Measurements from ENCODE around the gene EVI5.
"Not testable (repeated sequence)": the region's sequence is repeated elsewhere in the genome, so short reads cannot be mapped to it uniquely, and the experiment has no call there.

Gene EVI5

DNA sequence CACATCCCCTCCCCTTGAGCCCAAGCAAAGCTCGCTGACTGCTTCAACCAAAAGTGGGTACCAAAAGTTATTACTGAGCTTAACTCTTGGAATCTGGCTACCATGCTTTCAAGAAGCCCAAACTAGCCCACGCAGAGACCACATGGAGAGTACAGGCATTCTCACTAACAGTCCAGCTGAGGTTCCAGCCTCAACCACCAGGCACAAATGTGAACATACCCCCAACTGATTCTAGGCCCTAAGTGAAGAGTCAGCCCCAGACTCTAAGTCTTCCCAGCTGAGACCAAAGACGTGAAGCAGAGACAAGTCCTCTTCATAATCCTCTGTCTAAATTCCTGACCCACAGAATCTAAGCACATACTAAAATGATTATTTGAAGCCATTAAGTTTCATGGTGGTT lies 36.8 kb downstream of the EVI5 start:
- DNase-seq (ENCODE audit: low read depth): no peak

DNA sequence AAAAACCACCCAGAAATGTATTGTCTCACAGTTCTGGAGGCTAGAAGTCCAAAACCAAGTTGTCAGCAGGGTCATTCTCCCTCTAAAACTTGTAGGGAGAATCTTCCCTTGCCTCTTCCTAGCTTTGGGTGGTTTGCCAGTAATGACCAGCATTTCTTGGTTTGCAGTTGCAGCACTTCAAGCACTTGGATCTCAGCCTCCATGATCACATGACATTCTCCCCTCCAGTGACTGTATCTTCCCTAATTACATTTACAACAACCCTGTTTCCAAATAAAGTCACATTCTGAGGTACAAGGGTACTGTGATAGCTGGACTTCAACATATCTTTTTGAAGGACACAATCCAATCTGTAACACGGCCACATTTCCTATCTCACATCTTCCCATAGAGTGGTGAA lies 37.2 kb downstream of the EVI5 start:
- no peak for DNase-seq (ENCODE audit: low read depth)

DNA sequence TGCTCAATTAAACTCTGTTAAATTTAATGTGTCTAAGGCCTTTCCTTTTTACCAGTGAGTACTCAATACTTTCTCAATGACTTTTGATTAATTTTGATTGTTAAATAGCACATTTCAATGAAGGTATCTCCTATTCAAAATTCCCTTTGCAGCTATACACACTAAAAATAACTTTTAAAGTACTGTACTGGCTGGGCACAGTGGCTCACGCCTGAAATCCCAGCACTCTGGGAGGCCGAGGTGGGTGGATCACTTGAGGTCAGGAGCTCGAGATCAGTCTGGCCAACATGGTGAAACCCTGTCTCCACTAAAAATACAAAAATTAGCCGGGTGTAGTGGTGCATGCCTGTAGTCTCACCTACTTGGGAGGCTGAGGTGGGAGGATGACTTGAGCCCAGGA lies 38.7 kb downstream of the EVI5 start:
- not testable (repeated sequence) for DNase-seq (ENCODE audit: low read depth)

DNA sequence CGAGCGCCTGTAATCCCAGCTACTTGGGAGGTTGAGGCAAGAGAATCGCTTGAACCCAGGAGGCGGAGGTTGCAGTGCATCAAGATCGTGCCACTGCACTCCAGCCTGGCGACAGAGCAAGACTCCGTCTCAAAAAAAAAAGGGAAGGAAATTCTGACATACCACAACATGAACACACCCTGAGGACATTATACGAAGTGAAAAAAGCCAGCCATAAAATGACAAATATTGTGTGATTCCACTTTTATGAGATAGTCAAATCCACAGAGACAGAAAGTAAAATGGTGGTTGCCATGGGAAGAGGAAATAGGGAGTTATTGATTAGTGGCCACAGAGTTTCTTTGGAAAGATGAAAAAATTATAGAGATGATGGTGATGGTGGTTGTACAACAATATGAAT lies 41.7 kb downstream of the EVI5 start:
- DNase-seq (ENCODE audit: low read depth): no peak

DNA sequence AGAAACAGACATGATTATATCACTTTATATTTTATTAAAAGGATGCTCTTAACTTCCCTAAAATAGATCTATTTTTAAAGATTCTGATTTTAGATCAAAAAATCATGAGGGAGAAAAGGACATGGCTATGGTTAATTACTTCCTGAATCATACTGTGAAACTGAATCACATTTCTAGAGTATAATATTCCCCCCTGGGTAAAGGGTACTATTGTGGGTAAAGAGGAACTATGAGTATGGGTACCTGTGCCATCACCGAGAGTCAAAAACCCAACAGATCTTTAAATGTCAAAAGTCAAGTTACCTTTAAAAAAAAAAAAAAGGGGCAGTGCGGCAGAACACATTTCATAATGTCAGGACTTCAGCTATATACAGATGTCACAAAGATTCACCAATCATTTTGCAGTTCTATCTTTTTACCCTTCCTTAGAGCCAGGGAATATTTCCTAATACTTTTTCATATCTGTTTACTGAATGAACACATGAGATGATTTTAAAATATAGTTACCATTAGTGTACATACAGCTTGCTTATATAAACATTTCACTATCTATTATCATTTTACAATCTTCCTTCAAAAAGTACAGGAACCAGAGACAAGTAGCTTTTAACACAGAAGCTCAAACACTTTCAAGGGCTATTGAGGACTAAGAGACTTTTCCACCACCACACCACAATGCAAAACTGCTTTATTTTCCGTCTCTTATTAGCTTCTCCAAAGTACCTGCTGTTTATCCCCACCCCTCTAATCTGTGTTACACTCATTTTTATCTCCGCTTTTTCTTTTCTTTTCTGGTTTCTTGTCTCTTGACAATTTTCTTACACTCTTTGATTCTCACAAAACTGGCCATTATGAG lies 45.0 kb downstream of the EVI5 start:
- DNase-seq (ENCODE audit: low read depth): no peak

DNA sequence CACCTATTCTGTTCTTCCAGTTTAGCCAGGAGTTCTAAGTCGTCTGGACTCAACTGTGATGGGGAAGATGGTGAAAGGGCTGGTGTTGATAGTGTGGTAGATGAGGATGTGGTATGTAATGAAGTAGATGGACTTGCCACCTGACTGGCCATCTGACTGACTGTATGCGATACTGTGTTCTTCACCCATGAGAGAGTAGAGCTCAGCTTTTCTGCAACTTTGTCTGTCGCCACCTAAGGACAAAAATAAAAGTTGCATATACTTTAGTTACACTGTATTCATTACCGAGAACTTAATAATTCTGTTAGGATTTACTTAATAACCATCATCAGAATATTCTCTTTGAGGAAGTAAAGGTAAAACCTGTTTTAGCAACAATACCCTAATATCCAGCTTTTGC lies 48.5 kb downstream of the EVI5 start:
- no peak for DNase-seq (ENCODE audit: low read depth)

DNA sequence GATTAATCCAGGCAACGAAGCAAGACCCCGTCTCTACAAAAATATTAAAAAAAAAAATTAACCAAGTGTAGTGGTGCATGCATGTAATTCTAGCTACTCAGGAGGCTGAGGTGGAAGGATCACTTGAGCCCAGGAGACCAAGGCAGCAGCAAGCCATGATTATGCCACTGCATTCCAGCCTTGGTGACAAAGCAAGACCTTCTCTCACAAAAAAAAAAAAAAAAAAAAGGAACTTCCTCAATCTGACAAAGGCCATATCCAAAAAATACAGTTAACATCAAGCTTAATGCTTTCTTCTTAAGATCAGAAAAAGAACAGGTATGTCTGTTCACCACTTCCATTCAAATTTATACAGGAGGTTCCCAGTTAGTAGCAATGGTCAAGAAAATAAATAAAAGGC lies 54.4 kb downstream of the EVI5 start:
- no peak for DNase-seq (ENCODE audit: low read depth)

DNA sequence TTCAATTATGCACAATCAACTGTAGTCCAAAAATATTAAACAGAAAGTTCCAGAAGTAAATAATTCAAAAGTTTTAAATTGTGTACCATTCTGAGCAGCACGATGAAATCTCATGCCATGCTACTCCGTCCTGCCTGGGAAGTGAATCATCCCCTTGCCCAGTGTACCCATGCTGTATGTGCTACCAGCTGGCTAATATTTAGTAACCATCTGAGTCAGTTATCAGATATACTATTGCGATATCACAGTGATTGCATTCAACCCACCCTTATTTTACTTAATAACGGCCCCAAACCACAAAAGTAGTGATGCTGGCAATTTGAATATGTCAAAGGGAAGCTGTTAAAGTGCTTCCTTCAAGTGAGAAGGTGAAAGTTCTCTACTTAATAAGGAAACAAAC lies 56.2 kb downstream of the EVI5 start:
- DNase-seq (ENCODE audit: low read depth): no peak

DNA sequence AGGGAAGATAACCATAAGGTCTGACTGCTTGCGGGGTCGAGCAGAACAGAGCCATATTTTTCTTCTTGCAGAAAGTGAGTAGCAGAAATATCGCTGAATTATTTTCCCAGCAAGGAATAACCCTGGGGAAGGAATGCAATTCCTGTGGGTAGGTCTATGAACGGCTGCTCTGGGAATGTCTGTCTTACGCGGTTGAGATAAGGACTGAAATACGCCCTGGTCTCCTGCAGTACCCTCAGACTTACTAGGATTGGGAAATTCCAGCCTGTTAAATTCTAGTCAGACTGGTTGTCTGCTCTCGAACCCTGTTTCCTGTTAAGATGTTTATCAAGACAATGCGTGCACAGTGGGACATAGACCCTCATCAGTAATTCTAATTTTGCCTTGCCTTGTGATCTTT lies 61.2 kb downstream of the EVI5 start:
- DNase-seq (ENCODE audit: low read depth): not testable (repeated sequence)

DNA sequence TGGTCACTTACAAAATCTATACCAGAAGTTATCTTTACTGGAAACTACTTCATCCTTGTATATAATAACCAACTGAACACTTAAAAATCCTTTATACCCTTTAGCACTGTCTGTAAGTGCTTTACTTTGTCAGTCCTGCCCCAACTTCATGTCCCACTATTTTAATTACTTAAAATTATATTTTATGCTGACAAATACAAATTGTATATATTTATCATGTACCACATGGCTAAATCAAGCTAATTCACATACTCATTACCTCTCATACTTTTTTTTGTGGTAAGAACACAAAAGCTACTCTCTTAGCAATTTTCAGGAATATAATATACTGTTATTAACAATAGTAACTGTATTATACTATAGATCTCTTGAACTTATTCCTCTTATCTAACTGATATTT lies 63.0 kb downstream of the EVI5 start:
- DNase-seq (ENCODE audit: low read depth): no peak

DNA sequence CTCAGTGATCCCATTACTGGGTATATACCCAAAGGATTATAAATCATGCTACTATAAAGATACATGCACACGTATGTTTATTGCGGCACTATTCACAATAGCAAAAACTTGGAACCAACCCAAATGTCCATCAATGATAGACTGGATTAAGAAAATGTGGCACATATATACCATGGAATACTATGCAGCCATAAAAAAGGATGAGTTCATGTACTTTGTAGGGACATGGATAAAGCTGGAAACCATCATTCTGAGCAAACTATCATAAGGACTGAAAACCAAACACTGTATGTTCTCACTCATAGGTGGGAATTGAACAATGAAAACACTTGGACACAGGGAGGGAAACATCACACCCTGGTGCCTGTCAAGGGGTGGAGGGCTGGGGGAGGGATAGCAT lies 63.8 kb downstream of the EVI5 start:
- DNase-seq (ENCODE audit: low read depth): not testable (repeated sequence)

DNA sequence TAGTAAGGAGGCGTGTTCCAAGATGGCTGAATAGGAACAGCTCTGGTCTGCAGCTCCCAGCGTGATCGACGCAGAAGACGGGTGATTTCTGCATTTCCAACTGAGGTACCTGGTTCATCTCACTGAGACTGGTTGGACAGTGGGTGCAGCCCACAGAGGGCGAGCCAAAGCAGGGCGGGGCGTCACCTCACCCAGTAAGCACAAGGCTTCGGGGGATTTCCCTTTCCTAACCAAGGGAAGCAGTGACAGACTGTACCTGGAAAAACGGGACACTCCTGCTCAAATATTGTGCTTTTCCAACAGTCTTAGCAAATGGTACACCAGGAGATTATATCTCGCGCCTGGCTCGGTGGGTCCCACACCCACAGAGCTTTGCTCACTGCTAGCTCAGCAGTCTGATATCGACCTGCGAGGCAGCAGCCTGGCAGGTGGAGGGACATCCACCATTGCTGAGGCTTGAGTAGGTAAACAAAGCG lies 69.4 kb downstream of the EVI5 start:
- DNase-seq (ENCODE audit: low read depth): not testable (repeated sequence)

DNA sequence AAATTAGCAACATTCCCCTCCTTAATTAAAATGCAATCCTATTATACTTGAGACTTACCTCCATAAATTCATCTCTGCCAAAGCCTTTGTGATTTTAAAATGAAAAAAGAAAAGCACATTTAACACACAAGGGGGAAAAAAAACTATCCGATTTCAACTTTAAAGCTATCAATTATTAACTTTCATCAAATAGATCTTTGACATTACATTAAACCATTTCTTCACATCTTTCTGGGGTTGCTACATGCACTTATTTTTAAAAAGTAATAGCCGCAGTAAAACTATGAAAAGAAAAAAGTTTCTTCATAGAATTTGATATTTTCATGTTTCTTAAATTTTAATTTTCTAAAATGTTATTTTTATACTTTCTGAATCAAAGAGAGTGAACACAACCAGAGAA lies 71.0 kb downstream of the EVI5 start:
- DNase-seq (ENCODE audit: low read depth): no peak

DNA sequence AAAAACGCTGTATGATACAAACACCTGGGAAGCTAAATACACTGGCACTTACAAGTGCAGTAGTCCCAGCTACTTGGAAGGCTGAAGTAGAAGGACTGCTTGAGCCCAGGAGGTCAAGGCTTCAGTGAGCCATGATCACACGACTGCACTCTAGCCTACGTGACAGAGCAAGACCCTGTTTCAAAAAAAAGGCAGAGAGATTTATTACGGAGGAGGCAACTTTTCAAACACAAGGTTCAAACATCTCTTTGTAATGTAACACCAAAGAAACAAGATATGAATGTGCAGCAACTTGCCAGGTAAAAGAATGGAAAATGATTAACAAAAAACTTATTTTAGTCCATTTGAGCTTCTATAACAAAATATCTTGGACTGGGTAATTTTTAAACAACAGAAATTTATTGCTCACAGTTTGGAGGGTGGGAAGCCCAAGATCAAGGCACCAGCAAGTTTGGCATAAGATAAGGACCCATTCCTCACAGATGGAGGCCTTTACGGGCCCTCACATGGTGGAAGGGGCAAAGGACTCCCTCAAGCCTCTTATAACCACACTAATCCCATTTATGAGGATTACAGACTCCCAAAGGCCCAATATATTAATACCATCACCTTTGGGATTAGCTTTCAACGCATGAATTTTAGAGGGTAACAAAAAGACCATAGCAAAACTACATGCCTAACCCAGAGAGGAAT lies 73.3 kb downstream of the EVI5 start:
- DNase-seq (ENCODE audit: low read depth): no peak

DNA sequence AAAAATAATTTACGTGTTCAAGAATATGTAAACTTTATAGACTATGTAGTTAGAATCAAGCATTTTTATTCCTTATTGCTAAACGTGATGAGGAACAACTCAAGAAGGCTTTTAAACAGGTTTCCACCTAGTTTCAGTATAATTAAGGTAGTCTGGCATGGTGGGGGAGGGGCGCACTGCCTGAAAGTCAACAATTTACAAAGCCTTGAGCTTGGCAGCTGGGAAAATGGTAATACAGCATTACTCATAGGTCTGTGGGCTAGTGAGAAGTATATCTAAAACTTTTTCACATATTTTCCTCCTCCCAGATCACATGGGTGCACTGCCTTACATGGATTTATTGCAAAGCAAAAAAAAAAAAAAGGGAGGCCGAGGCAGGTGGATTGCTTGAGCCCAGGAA lies 75.2 kb downstream of the EVI5 start:
- DNase-seq (ENCODE audit: low read depth): no peak

DNA sequence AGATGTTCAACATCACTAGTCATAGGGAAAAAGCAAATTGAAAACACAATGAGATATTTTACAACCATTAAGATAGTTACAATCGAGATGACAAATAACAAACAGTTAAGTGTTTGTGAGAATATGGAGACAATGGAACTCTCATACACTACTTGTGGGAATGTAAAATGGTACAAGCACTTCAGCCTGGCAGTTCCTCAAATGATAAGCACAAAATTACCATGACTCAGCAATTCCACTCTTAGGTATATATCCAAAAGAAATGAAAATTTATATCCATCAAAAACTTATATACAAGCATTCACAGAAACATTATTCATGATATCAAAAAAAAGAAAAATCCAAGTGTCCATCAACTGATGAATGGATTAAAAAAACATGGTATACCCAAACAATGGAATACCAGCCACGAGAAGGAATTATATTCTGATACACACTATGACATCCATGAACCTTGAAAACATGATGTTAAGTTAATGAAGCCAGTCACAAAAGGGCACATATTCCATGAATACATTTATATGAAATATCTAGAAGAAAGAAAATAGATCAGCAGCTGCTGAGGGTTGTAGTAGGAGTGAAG lies 76.4 kb downstream of the EVI5 start:
- DNase-seq (ENCODE audit: low read depth): no peak

DNA sequence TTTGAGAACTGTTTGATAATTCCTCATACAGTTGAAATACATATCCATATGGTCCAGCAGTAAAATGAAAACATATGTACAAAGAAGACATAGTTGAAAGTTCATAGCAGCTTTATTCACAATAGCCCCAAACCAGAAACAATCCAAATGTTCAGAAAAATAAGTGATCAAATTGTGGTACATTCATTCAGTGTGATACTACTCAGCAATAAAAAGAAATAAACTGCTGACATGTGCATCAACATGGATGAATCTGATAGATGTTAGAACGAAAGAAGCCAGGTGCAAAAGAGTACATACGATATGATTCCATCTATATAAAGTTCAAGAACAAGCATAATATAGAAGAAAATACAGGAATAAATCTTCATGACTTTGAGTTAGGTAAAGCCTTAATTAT lies 77.2 kb downstream of the EVI5 start:
- DNase-seq (ENCODE audit: low read depth): no peak

DNA sequence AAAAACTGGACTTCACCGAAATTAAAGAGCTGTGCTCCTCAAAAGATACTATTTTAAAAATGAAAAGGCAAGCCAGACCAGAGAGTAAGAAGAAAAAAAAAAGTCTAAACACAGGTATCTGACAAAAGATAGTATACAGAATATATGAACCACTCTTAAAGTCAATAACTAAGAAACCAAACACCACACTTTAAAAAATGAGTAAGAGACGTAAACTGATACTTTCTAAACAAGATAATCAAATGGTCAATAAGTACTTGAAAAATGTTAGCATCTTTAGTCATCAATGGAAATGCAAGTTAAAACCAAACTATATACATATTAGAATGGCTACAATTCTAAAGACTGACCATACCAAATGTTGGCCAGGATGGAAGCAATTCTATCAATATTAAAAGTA lies 77.6 kb downstream of the EVI5 start:
- DNase-seq (ENCODE audit: low read depth): no peak

DNA sequence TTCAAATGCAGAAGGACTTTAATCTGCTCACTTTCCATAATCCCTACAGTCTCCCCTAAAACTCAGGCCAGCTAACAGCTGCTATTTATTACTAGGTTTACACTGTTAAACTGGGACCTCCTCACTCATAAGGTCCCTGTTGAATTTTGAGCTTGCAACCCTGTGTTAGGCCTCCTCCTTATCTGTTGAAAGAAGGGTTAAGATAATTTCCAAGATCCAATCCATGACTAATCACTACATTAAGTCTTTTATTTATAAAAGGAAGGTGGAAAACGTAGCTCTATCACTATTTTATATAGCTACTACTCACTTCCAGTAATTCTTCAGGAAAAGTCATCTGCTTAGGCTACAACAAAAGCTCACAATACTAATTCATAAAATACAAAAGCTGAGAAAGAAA lies 79.5 kb downstream of the EVI5 start:
- no peak for DNase-seq (ENCODE audit: low read depth)

DNA sequence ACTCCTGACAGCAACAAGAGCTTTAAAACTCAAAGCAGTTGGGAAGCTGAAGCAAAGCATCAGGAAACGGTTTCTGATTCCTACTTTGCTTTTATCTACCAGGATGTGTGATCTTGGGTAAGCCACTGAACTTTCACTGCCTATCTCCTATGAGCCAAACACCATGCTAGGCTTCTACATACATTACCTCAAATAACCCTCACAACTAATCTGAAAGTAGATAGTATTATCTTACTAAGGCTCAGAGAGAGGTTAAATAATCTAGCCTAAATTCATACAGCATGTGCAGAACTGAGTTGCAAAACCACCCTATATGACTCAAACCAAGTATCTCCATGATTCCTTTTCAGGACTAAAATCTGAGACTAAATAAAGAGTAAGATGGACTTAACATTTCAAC lies 83.8 kb downstream of the EVI5 start:
- no peak for DNase-seq (ENCODE audit: low read depth)

DNA sequence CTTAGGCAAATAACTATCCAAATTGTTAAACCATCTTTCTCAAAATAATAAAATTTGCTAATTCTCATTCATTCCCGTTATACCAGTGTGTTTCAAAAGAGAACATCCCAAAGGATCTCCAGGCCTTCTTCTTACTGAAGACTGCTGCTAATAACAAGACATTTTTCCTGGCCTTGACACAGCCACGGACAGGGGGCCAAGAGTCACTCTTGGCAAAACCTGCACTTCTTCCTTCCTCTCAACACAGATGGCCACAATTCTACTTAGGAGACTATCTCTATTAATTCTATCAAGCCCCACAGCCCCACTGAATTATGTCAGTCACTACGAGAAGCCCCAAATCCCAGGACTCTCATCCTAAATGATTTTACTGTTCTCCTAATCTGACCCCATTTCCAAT lies 86.0 kb downstream of the EVI5 start:
- DNase-seq (ENCODE audit: low read depth): no peak

DNA sequence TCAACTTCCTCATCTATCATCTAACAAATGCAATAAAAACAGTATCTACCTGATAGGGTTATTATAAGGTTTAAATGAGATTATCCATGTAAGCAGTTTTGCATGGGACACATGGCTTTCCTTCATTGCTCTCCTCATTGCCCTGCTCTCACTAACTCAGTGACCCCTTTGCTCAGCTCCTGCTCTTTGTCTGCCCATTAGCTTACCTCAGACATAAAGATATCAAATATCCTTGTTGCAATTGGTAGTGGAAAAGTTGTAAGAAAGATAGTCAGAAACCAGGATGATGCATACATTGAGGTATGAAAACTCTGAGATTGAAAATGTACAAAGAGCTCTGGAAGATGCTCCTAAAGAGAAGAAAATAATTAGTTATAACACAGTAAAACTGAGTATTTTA lies 89.8 kb downstream of the EVI5 start:
- DNase-seq (ENCODE audit: low read depth): no peak

DNA sequence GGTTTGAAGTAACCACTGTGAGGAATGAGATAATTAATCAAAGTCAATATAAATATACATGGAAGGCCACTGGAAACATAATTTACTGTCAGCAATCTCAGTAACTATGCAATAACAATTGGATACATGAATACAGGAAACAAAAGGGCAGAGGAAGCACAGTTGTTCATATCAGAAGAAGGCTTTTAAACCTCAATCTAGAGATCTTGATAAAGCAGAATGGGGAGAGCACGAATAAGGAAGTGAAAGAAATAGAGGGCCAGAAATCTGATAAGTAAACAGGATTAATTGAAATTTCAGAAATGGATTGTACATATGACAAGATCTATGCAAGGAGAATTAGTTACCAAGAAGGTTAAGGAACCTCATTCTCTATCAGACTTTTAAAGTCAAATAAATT lies 93.0 kb downstream of the EVI5 start:
- DNase-seq (ENCODE audit: low read depth): no peak

Data from activated gamma-delta T cell treated with anti-CD3 and anti-CD28 coated beads, Interleukin-2, amount 50 U/mL, for 16 hours (primary cell).